Heart right ventricle (tissue), 16 donors: ENCODE results near the gene MT1G. TPM values are rescaled to one million over a fixed set of nuclear protein-coding genes. Genes with fewer than 3 reads are reported as not detected.

Source experiments
- ATAC-seq, 8 donors: fragments of 200-7000 bp; cut with Tn5 transposase; one replicate each; pipeline ENCODE4 v1.9.1; 2020; ENCODE audit warnings: mild to moderate bottlenecking in 8 of 8, moderate library complexity in 8 of 8, moderate number of reproducible peaks in 1 of 8
- DNase-seq, 2 donors: peaks; one replicate each; pipeline ENCODE4 v3.0.0-alpha.2; 2020
- H3K27ac ChIP-seq, 10 donors: fragments of 200-600 bp; sonication (generic) in 2 of 10; one replicate each; pipeline versions ENCODE4 v1.5.0 to v1.8.0; 2020 to 2022; ENCODE audit warnings: mild to moderate bottlenecking in 3 of 10
- H3K27me3 ChIP-seq, 7 donors: fragments of 200-600 bp; one replicate each; pipeline ENCODE4 v1.8.0; 2021 to 2022; ENCODE audit warnings: mild to moderate bottlenecking in 2 of 7
- H3K36me3 ChIP-seq, 9 donors: fragments of 200-600 bp; sonication (generic) in 1 of 9; one replicate each; pipeline versions ENCODE4 v1.5.0 to v1.8.0; 2020 to 2022; ENCODE audit warnings: mild to moderate bottlenecking in 2 of 9
- H3K4me1 ChIP-seq, 9 donors: fragments of 200-600 bp; sonication (generic) in 1 of 9; one replicate each; pipeline versions ENCODE4 v1.5.0 to v1.8.0; 2020 to 2022; ENCODE audit warnings: mild to moderate bottlenecking in 4 of 9
- H3K4me3 ChIP-seq, 10 donors: fragments of 200-600 bp; sonication (generic) in 2 of 10; one replicate each; pipeline versions ENCODE4 v1.5.0 to v1.8.0; 2020 to 2022; ENCODE audit warnings: mild to moderate bottlenecking in 7 of 10, moderate library complexity in 2 of 10
- H3K9me3 ChIP-seq, 11 donors: fragments of 200-600 bp in 10 of 11; sonication (generic) in 2 of 11; one replicate each; pipeline versions ENCODE4 v1.5.0 to v1.8.0; 2013 to 2022; ENCODE audit warnings: mild to moderate bottlenecking in 2 of 11, control low read depth in 1 of 11, moderate library complexity in 1 of 11
- CTCF ChIP-seq, 9 donors: fragments of 200-600 bp; sonication (generic) in 2 of 9; IDR thresholded peaks; one replicate each; pipeline versions ENCODE4 v1.5.0 to v1.8.0; 2021 to 2022; ENCODE audit warnings: antibody characterized with exemption in 9 of 9, mild to moderate bottlenecking in 5 of 9, moderate library complexity in 1 of 9
- WGBS, 2 donors: extraction: QIAGEN DNeasy Blood & Tissue Kit; methylation state at CpG; one replicate each; pipeline ENCODE4 v1.1.7; 2013; ENCODE audit warnings: inconsistent platforms in 1 of 2; 5-methylcytosine and 5-hydroxymethylcytosine counted together
- intact Hi-C, 10 donors: fragments of 100-400 bp; cut with DNase I; formaldehyde crosslinking; loops; one replicate each; pipeline versions ENCODE4 v1.11.1 to v1.14.2; 2022
- polyA plus RNA-seq, 2 donors: library from polyadenylated mRNA; stranded (reverse); fragments of 200-250 nt; gene quantifications; one replicate each; pipeline ENCODE4 v1.2.3, GENCODE V29; 2013
- total RNA-seq, 10 donors: library from RNA; stranded (reverse); fragmentation: NEBNext Ultra II Directional in 3 of 10; extraction: Animal tissue kit (Norgen Biotek cat#: 25700) in 3 of 10; gene quantifications; one replicate each; pipeline versions ENCODE4 v1.2.1 to v1.2.4, GENCODE V29; 2021 to 2023
- donor health status: Arrhythmogenic right ventricular cardiomyopathy.
- donor health status: ischemic (EF 13 %, LVEDD 7.1; RV severe dilation, severe dysfunction).
- donor health status: healthy with polysubstance abuse.
- donor health status: DM: no; HTN: yes; CAD: no.
- donor health status: DM: no; HTN: no; CAD: no.
- donor health status: ischemic (EF 25% LVEDD 6.9; RV normal size, moderate dysfunction).
- donor health status: ischemic (EF 25% LVEDD 5.7; RV mildly dilated, moderate dysfunction).
- donor health status: healthy.
- donor health status: DM: yes; HTN: yes; CAD: no.
- donor health status: Ischemic cardiomyopathy.
- donor health status: ischemic (EF 35%, LVEDD 5.7; RV mildly dilated, moderate dysfunction).
- donor health status: nonischemic (EF 11% LVEDD 7.7; RV severe dilation, severe dysfunction).
- donor health status: DM: yes; HTN: yes; CAD: no.
- donor health status: PGD.
- donor health status: ischemic (EF 29% LVEDD 5.4; RV normal size, mild dysfunction).
- donor health status: nonischemic (EF 23%, LVEDD 6.1; RV moderate dilation, normal function).

MT1G gene
- total and polyA plus RNA-seq, 12 donors = 0.95 to 9.0 (median 2.3) TPM; not detected in 6

- Histone ChIP-seq H3K27ac (no peak overlapping the region), H3K4me1 (peaks cover 0 to 8% (median 0%) of the 10 kb centered on the region in 9 donors), H3K36me3 (no peaks in the 10 kb centered on the region), H3K9me3 (peaks cover 0 to 17% (median 0%) of the 10 kb centered on the region in 11 donors), H3K4me3 (no peak overlapping the region), H3K27me3 (no peaks in the 10 kb centered on the region)
- no peak for DNase-seq
- 69 to 84% methylated on average over 4 of the region's 4 CpGs for WGBS, 2 donors
- intact Hi-C loops = no loop called here
- ATAC-seq = peak in 1 of 8 donors; percentile 10
- no peak for TF ChIP-seq CTCF (IDR thresholded peaks at IDR 0.05)
Measured at GRCh38 chr16:56690420-56691122, 22.7 kb upstream of the MT1G start.

GRCh38 chr16:56689171-56689570 lies 21.3 kb upstream of the MT1G start:
- no peak for DNase-seq

DNA sequence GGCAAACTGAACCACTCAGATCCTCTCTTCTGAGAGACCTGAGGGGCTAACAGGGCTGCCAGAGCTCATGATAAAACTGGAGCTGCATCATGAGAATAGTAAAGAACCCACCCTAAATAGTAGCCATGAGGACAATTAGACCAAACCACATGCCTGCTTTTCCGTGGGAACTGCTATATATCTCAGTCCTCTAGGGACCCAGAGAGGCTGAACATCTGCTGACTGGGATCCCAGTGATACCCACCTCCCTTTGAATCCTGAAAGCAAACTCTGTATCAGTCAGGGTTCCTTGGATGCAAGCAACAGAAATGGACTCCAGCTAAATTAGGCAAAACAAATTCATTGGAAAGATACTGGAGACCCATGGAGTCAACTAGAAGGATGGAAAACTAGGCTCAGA lies 20.9 kb upstream of the MT1G start:
- no peak for TF ChIP-seq CTCF (IDR thresholded peaks at IDR 0.05)
- Histone ChIP-seq H3K4me1 (peaks cover 0 to 26% (median 12%) of the 10 kb centered on the region in 9 donors), H3K4me3 (no peak overlapping the region), H3K27me3 (no peaks in the 10 kb centered on the region), H3K36me3 (no peaks in the 10 kb centered on the region), H3K27ac (no peak overlapping the region), H3K9me3 (peaks cover 0 to 17% (median 0%) of the 10 kb centered on the region in 11 donors)
- ATAC-seq (no peak), DNase-seq (no peak)
- intact Hi-C loops = loop anchor here in 1 of 10 donors (1.0 kb wide), 1 partner anchor 30 kb away; no protein-coding TSS in a partner anchor
- 45 to 54% methylated on average over 1 of the region's 1 CpG for WGBS, 2 donors

More at GRCh38 chr16:56689171-56689570, 21.3 kb upstream of the MT1G start:
- intact Hi-C loops = loop anchor here in 1 of 10 donors (1.0 kb wide), 1 partner anchor 31 kb away; no protein-coding TSS in a partner anchor
- Histone ChIP-seq H3K36me3 (no peaks in the 10 kb centered on the region), H3K4me1 (peaks cover 0 to 22% (median 9%) of the 10 kb centered on the region in 9 donors), H3K4me3 (no peak overlapping the region), H3K9me3 (peaks cover 0 to 17% (median 0%) of the 10 kb centered on the region in 11 donors), H3K27me3 (no peaks in the 10 kb centered on the region), H3K27ac (no peak overlapping the region)
- WGBS, 2 donors = 75 to 78% methylated on average over 3 of the region's 3 CpGs
- TF ChIP-seq CTCF (IDR thresholded peaks at IDR 0.05) = no peak
- no peak for ATAC-seq

DNA sequence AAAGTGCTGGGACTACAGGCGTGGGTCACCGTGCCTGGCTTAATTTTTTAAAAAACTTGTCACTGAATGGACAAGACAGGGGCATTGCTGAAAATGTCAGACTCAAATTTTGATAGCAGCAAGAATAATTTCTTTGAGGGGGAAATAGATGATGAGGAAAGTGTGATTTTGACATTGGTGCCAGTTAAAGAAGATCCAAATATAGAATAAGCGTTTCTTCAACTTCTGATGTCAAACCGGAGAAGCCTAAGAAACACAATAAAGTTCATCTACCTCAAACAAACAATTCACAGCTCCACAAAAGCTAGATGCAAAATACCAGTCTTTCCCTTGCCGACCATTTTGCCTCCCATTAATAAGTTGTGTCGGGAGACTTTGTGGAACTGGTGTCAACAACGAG lies 18.9 kb upstream of the MT1G start:
- intact Hi-C loops = no loop called here
- H3K27ac ChIP-seq = no peak overlapping the region
- ATAC-seq (no peak), DNase-seq (no peak)
- peaks cover 0 to 35% (median 27%) of the 10 kb centered on the region in 9 donors for H3K4me1 ChIP-seq
- 95 to 97% methylated on average over 7 of the region's 7 CpGs for WGBS, 2 donors
- no peak overlapping the region for H3K4me3 ChIP-seq
- H3K27me3 ChIP-seq = no peaks in the 10 kb centered on the region
- H3K36me3 ChIP-seq = no peaks in the 10 kb centered on the region
- H3K9me3 ChIP-seq = peaks cover 0 to 17% (median 0%) of the 10 kb centered on the region in 11 donors
- no peak for TF ChIP-seq CTCF (IDR thresholded peaks at IDR 0.05)
